GM23338 (cell line): ENCODE results near the gene LPO.

Source experiments
- CREB1 ChIP-seq: fragments of 250-450 bp; sonication (Bioruptor Pico); IDR thresholded peaks from 2 replicates; pipeline ENCODE4 v1.5.0; 2020; ENCODE audit warnings: low read depth, mild to moderate bottlenecking, moderate library complexity
- CTCF ChIP-seq, 2 experiments: fragments of 200-600 bp in 1 of 2; sonication (generic) in 1 of 2; conservative IDR thresholded peaks; 2 replicates each; pipeline versions ENCODE4 v1.5.1 to v1.6.1; 2016 to 2017; ENCODE audit warnings: antibody characterized with exemption in 2 of 2, low read depth in 2 of 2, mild to moderate bottlenecking in 2 of 2, moderate library complexity in 1 of 2
- ETS1 ChIP-seq: IDR thresholded peaks from 2 replicates; pipeline ENCODE4 v1.6.1; 2016; ENCODE audit warnings: antibody characterized with exemption
- EZH2 ChIP-seq: fragments of 200-600 bp; sonication (generic); IDR thresholded peaks from one replicate; pipeline ENCODE4 v1.8.0; 2017; ENCODE audit warnings: antibody characterized with exemption, mild to moderate bottlenecking, low read depth; ENCODE audit not compliant: unreplicated experiment
- EZH2phosphoT487 ChIP-seq: fragments of 200-600 bp; sonication (generic); IDR thresholded peaks from one replicate; pipeline ENCODE4 v1.8.1; 2018; ENCODE audit warnings: antibody characterized with exemption; ENCODE audit not compliant: unreplicated experiment
- JUNB ChIP-seq: IDR thresholded peaks from one replicate; pipeline ENCODE4 v1.6.1; 2016; ENCODE audit warnings: antibody characterized with exemption; ENCODE audit not compliant: unreplicated experiment
- NANOG ChIP-seq: IDR thresholded peaks from 2 replicates; pipeline ENCODE4 v1.6.1; 2016; ENCODE audit warnings: antibody characterized with exemption, borderline replicate concordance
- POLR2AphosphoS5 ChIP-seq: IDR thresholded peaks from 2 replicates; pipeline ENCODE4 v1.6.1; 2016; ENCODE audit warnings: antibody characterized with exemption, low read depth
- REST ChIP-seq: IDR thresholded peaks from one replicate; pipeline ENCODE4 v1.6.1; 2018; ENCODE audit warnings: antibody characterized with exemption; ENCODE audit not compliant: unreplicated experiment
- STAT1 ChIP-seq: IDR thresholded peaks from one replicate; pipeline ENCODE4 v1.6.1; 2016; ENCODE audit warnings: antibody characterized with exemption; ENCODE audit not compliant: unreplicated experiment
- ZNF114 ChIP-seq: fragments of 250-450 bp; sonication (Bioruptor Pico); IDR thresholded peaks from 2 replicates; pipeline ENCODE4 v1.5.0; 2020; ENCODE audit warnings: mild to moderate bottlenecking, moderate library complexity

- TF ChIP-seq CTCF (conservative IDR thresholded peaks at IDR 0.05; ENCODE audit: low read depth in 2 of 2) (no peak), POLR2AphosphoS5 (no peak), JUNB (no peak), EZH2 (no peak), EZH2phosphoT487 (no peak), CREB1 (CRISPR knock-in tag) (no peak), REST (no peak), ETS1 (no peak), ZNF114 (CRISPR knock-in tag) (no peak), NANOG (no peak), STAT1 (no peak)
Observed at GRCh38 chr17:58313815-58314705, 75.7 kb downstream of the LPO start.
